ENCODE data around the gene MSRB3. TPM values are rescaled to one million over a fixed set of nuclear protein-coding genes. Genes with fewer than 3 reads are reported as not detected.

MSRB3 gene
- total RNA-seq, 1 experiment from 2014 or later, result 1.8 TPM

GRCh38 chr12:65466911-65467310, 188.4 kb downstream of the MSRB3 start:
- ATAC-seq (no peak), DNase-seq (ENCODE audit: low spot score) (no peak)
- Mint-ChIP-seq H3K27me3 (ENCODE audit: low read depth) (no peaks in the 10 kb centered on the region), H3K36me3 (no peaks in the 10 kb centered on the region), H3K27ac (no peak overlapping the region), H3K9me3 (0 out of 2 replicates have a peak, but pooled peaks cover 3% of the 10 kb centered on the region), H3K4me1 (no peaks in the 10 kb centered on the region), H3K4me3 (no peak overlapping the region)
- TF ChIP-seq GRHL2 (CRISPR knock-in tag; IDR thresholded peaks at IDR 0.05; ENCODE audit: insufficient replicate concordance, severe bottlenecking) (no peak), IRF1 (CRISPR knock-in tag; IDR thresholded peaks at IDR 0.05) (no peak), ATF2 (CRISPR knock-in tag; IDR thresholded peaks at IDR 0.05; ENCODE audit: borderline replicate concordance, low read depth) (no peak), E2F4 (CRISPR knock-in tag; IDR thresholded peaks at IDR 0.05; ENCODE audit: borderline replicate concordance, low read depth) (no peak), NR2C2 (CRISPR knock-in tag; IDR thresholded peaks at IDR 0.05) (no peak), ETV6 (CRISPR knock-in tag; IDR thresholded peaks at IDR 0.05) (no peak), FOXJ3 (CRISPR knock-in tag; IDR thresholded peaks at IDR 0.05; ENCODE audit: borderline replicate concordance) (no peak), ZNF512 (CRISPR knock-in tag; IDR thresholded peaks at IDR 0.05; ENCODE audit: borderline replicate concordance) (no peak), PREB (CRISPR knock-in tag; IDR thresholded peaks at IDR 0.05; ENCODE audit: borderline replicate concordance) (no peak), CREM (CRISPR knock-in tag; IDR thresholded peaks at IDR 0.05) (no peak), PRRX2 (CRISPR knock-in tag; IDR thresholded peaks at IDR 0.05) (no peak), ESRRA (CRISPR knock-in tag; IDR thresholded peaks at IDR 0.05; ENCODE audit: borderline replicate concordance) (no peak), RELA (CRISPR knock-in tag; IDR thresholded peaks at IDR 0.05; ENCODE audit: borderline replicate concordance) (no peak), ZNF416 (CRISPR knock-in tag; IDR thresholded peaks at IDR 0.05) (no peak), EMX1 (CRISPR knock-in tag; IDR thresholded peaks at IDR 0.05) (no peak)
- CTCF ChIA-PET, result no interaction called here
- POLR2A ChIA-PET, result no interaction called here

- Mint-ChIP-seq H3K36me3 (no peaks in the 10 kb centered on the region), H3K9me3 (no peaks in the 10 kb centered on the region), H3K27me3 (ENCODE audit: low read depth) (no peaks in the 10 kb centered on the region), H3K4me3 (no peak overlapping the region), H3K4me1 (no peaks in the 10 kb centered on the region), H3K27ac (no peak overlapping the region)
- CTCF ChIA-PET, result interaction anchor here (1.1 kb wide), 1 partner anchor 133 kb away, joined by 3 read pairs; no protein-coding TSS in a partner anchor
- ATAC-seq (no peak), DNase-seq (ENCODE audit: low spot score) (no peak)
- POLR2A ChIA-PET, result no interaction called here
- TF ChIP-seq ZNF396 (CRISPR knock-in tag; IDR thresholded peaks at IDR 0.05; ENCODE audit: borderline replicate concordance) (no peak), ZNF425 (CRISPR knock-in tag; conservative IDR thresholded peaks at IDR 0.05) (no peak), USF1 (CRISPR knock-in tag; IDR thresholded peaks at IDR 0.05) (no peak), CTCF (IDR thresholded peaks at IDR 0.05) (no peak), OVOL2 (CRISPR knock-in tag; IDR thresholded peaks at IDR 0.05; ENCODE audit: borderline replicate concordance) (no peak), NFATC4 (CRISPR knock-in tag; IDR thresholded peaks at IDR 0.05) (no peak), AR (CRISPR knock-in tag; IDR thresholded peaks at IDR 0.05) (no peak)
Measured at GRCh38 chr12:65470256-65470655, 191.8 kb downstream of the MSRB3 start.
